ENCODE measurements around the gene BRSK2. TPM values are rescaled to one million over a fixed set of nuclear protein-coding genes. Genes with fewer than 3 reads are reported as not detected.

The BRSK2 gene
- total RNA-seq, 1 donor from 2014 or later = 0.39 TPM

GRCh38 chr11:1467270-1467669 lies 77.5 kb downstream of the BRSK2 start:
- DNase-seq (ENCODE audit: low read depth in 2 of 2) = no peak

DNA sequence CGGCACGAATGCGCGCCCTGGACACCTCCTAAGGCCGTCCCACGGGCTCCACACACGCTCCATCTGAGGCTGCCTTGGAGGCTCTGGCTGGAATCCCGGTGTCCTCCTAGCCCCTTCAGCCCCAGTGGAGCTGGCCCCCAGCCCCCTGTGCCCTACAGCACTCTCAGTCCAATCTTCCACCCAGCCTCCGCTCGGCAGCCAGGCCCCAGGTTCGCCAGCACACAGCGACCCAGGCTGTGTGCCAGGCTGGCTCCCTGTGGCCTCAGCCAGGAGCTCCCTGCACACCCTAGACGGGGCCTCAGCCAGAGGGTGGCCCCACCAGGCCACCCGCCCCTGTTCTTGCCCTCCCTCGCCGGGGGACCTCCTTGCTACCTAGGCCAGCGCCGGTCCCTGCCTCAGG lies 78.3 kb downstream of the BRSK2 start:
- DNase-seq (ENCODE audit: low read depth in 2 of 2) = no peak

GRCh38 chr11:1468473-1469066 lies 78.8 kb downstream of the BRSK2 start:
- no peak for DNase-seq (ENCODE audit: low read depth in 2 of 2)

DNA sequence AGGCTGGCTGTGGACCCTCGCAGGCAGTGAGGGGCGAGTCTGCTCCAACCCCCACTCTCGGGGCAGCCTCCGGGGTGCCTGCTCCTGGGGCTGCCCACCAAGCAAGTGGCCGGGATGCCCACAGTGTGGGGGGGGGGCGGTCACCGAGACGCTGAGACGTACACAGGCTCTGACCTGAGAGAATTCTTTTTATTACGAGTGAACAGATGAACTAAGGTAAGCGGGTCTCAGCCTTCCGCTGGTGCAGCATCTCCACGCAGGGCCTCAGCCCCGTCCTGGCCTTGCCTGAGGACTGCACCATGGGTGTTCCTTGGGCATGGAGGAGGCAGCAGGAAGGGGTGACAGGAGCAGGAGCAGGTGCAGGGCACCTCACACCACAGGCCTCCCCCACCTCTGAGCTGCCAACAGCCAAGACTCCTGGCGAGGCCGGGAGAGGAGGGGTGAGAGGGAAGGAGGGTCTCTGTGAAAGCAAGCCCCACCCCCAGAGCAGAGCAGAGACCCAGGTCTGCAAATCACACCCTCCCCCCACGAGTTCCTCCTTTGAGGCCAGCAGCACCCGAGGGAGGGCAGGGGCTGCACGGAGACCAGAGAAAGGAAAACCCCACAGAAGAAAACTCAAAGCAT lies 79.7 kb downstream of the BRSK2 start:
- no peak for DNase-seq (ENCODE audit: low read depth in 2 of 2)

DNA sequence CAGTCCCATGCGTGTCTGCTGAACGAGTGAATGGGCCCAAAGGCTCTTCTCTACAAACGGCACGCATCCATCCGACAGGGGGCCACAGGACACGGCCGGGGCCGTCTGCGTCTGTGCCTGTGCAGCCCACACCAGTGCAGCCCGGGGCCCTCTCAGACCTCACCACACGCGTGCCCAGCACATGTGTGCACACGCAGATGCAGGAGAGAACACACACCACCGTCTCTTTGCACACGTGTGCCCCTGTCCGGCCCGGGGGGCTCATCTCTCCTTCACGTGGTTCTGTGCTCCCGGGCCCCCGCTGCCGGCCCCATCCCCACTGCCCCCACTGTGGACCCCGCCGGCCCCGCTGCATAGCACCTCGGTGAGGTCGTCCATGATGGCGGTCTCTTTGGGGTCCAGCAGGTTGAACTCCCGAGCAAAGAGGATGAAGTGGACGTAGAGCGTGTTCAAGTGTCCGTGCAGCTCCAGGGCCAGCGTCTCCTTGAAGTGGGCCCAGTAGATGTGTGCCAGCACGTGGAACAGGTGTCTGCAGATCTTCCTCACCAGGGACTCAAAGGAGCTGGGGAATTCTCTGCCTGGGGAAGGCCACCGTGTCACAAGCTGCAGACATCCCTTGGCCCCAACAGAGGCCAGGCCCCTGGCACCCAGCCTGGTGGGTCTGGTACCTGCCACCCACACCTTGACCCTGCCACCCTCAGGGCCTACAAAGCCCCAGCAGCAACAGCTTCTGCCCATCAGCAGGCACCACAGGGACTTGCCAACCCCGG lies 80.4 kb downstream of the BRSK2 start:
- no peak for DNase-seq (ENCODE audit: low read depth in 2 of 2)

DNA sequence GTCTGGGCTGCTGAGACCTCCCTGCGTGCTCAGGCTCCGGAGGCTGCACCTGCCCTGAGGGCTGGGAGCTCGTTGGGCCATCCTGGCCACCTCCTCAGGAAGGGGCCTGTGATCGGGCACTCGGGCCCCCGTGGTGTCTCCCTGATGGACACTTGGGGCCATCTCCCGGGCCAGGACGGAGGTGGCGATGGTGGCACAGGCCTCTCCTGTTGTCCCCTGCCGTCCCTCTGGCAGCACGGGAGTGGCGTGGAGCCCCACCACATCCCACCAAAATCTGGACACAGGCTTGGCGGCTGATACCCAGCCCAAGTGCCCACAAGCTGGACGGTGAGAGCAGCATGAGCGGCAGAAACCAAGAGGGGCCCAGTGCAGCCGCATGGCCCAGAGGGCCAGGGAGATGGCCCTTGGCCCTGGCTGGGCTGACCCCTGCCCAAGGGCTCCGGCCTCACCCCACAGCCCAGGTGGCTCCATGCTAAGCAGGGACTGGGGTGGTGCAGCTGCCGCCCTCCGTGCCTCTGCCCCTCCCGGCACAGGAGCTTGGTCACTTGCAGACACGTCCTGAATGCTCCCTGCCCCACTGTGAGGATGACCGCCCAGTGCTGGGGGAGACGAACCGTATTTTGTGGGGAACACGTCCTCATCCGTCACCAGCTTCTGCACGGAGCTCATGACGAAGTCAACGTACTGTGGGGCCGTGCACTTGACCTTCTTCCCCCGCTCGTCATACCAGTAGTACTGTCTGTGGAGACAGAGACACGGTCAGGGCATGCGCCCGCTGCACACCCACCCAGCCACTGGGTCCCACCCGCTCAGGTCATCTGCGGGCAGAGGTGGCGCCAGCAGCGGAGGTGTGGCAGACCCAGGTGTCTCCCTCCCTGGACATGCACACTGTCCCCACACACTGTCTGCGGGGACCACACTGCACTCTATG lies 81.2 kb downstream of the BRSK2 start:
- no peak for DNase-seq (ENCODE audit: low read depth in 2 of 2)

DNA sequence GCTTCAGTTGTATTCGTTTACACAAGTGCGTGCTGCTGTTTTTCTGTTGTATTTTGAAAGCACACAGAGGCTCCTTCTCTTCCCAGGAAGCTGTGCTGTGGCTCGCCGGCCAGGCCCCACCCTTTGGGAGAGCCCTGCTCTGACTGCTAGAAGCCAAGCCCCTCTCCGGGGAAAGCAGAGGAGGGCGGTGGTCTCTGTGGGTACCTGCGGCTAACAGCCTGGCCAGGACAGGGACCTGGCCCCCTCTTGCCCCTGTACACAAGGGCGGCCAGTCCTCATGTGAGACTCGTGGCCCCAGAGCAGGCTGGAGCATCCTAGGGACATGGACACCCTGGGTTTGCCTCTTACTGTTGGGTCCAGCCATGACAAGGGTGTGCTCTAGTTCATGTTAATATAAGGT lies 82.0 kb downstream of the BRSK2 start:
- no peak for DNase-seq (ENCODE audit: low read depth in 2 of 2)

GRCh38 chr11:1472180-1473005 lies 82.7 kb downstream of the BRSK2 start:
- DNase-seq (ENCODE audit: low read depth in 2 of 2) = no peak

GRCh38 chr11:1473011-1473628 lies 83.4 kb downstream of the BRSK2 start:
- no peak for DNase-seq (ENCODE audit: low read depth in 2 of 2)

DNA sequence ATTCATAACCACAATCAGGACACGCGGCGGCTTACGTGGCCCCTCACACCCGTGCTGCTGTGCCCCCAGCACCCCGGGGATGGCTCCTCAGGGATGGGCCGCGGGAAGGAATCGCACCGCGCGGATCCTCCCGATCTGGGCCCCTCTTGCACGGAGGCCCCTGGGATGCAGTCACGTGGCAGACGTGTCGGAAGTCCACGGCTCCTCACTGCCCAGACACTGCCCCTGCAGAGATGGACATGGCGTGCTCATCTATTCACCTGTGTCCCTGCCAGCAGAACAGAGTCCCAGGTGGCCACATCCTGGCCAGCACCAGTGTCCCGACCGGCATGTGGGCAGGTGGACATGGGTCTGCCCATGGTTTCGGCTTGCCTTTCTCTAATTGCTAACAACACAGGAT lies 84.1 kb downstream of the BRSK2 start:
- no peak for DNase-seq (ENCODE audit: low read depth in 2 of 2)

GRCh38 chr11:1475841-1476240 lies 86.1 kb downstream of the BRSK2 start:
- DNase-seq (ENCODE audit: low read depth in 2 of 2) = no peak

GRCh38 chr11:1476940-1477736 lies 87.4 kb downstream of the BRSK2 start:
- no peak for DNase-seq (ENCODE audit: low read depth in 2 of 2)

DNA sequence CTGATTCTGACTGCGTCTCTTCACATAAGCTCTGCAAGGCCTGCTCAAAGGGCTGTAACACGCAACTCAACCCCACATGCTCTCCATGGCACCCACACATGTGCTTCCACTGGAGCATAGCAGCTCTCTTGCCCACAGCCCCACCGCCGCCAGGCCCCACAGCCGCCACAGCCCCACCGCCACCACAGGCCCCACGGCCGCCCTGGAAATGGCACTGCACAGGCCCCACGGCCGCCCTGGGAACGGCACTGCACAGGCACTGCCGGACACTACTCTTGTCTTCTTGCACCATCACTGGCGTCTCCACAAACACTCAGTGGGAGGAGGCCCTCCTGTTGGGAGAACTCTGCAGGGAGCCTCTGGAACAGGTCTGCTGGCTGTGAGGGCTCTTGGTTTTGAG lies 88.3 kb downstream of the BRSK2 start:
- DNase-seq (ENCODE audit: low read depth in 2 of 2) = no peak

DNA sequence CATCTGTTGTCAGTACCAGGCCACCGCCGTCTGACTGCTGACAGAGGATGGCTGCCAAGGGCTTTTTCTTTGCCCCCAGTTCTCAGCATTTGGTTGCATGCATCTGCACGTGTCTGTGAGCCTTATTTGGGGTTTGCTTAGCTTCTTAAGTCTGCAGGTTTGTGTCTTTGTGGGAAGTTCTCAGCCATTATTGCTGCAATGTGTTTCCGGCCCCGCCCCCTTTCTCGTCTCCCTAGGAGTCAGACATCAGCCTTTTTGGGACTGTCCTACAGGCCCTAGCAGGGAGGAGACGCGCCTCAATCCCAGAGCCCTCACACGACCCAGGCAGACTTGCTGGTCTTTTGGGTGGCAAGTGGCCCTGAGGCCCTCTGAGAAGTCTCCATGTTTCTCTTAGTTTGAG lies 88.8 kb downstream of the BRSK2 start:
- DNase-seq (ENCODE audit: low read depth in 2 of 2) = no peak

- no peak for DNase-seq (ENCODE audit: low read depth in 2 of 2)
These were observed 89.4 kb downstream of the BRSK2 start for GRCh38 chr11:1479006-1479677.

GRCh38 chr11:1479678-1480118 lies 90.0 kb downstream of the BRSK2 start:
- DNase-seq (ENCODE audit: low read depth in 2 of 2) = no peak

GRCh38 chr11:1480191-1480554 lies 90.4 kb downstream of the BRSK2 start:
- no peak for DNase-seq (ENCODE audit: low read depth in 2 of 2)

GRCh38 chr11:1480555-1481482 lies 91.1 kb downstream of the BRSK2 start:
- no peak for DNase-seq (ENCODE audit: low read depth in 2 of 2)

Measured in dermis microvascular lymphatic vessel endothelial cell (primary cell).